ENCODE data around the gene INPP5A. TPM values are rescaled to one million over a fixed set of nuclear protein-coding genes. Genes with fewer than 3 reads are reported as not detected.

Gene INPP5A
- total RNA-seq, 2 donors from 2014 or later = 9.2 to 14.5 TPM

- Histone ChIP-seq H3K4me1 (peaks cover 42% of the 10 kb centered on the region), H3K27ac (no peak overlapping the region), H3K27me3 (no peaks in the 10 kb centered on the region), H3K9me3 (no peaks in the 10 kb centered on the region), H3K4me3 (no peak overlapping the region), H3K36me3 (replicated peaks in 1 of 2; ENCODE audit: insufficient read depth in 1 of 2, low read depth in 2 of 2) (no peaks in the 10 kb centered on the region)
- TF ChIP-seq POLR2A (IDR thresholded peaks at IDR 0.05) = no peak
- TF ChIP-seq CTCF (IDR thresholded peaks at IDR 0.05) = no peak
- WGBS, 2 donors = 79 to 85% methylated on average over 12 to 14 of the region's 14 CpGs
- DNase-seq (peak in 1 of 4 donors; percentile 5), ATAC-seq (no peak)
- intact Hi-C loops (cut with DNase I) = no loop called here
These were observed 150.4 kb downstream of the INPP5A start for GRCh38 chr10:132687893-132688579.

- H3K36me3 ChIP-seq (replicated peaks in 1 of 2; ENCODE audit: insufficient read depth in 1 of 2, low read depth in 2 of 2) = no peaks in the 10 kb centered on the region
- intact Hi-C loops (cut with DNase I) = no loop called here
- TF ChIP-seq POLR2A (IDR thresholded peaks at IDR 0.05) (no peak), CTCF (IDR thresholded peaks at IDR 0.05) (no peak)
- H3K27ac ChIP-seq = no peak overlapping the region
- no peak for DNase-seq
- H3K27me3 ChIP-seq = no peaks in the 10 kb centered on the region
- no peak for ATAC-seq
- 94 to 96% methylated on average over 18 to 20 of the region's 20 CpGs for WGBS, 2 donors
- H3K9me3 ChIP-seq = no peaks in the 10 kb centered on the region
- peaks cover 38% of the 10 kb centered on the region for H3K4me1 ChIP-seq
- no peak overlapping the region for H3K4me3 ChIP-seq
These were observed 151.2 kb downstream of the INPP5A start for GRCh38 chr10:132688580-132689420.

- no peak for TF ChIP-seq CTCF (IDR thresholded peaks at IDR 0.05)
- no peak for TF ChIP-seq POLR2A (IDR thresholded peaks at IDR 0.05)
- H3K4me1 ChIP-seq = peaks cover 28% of the 10 kb centered on the region
- DNase-seq (peak in 1 of 4 donors; percentile 6), ATAC-seq (no peak)
- intact Hi-C loops (cut with DNase I) = no loop called here
- no peak overlapping the region for H3K4me3 ChIP-seq
- WGBS, 2 donors = 93 to 98% methylated on average over 10 to 23 of the region's 25 CpGs
- no peaks in the 10 kb centered on the region for H3K27me3 ChIP-seq
- H3K27ac ChIP-seq = no peak overlapping the region
- H3K36me3 ChIP-seq (replicated peaks in 1 of 2; ENCODE audit: insufficient read depth in 1 of 2, low read depth in 2 of 2) = no peaks in the 10 kb centered on the region
- H3K9me3 ChIP-seq = no peaks in the 10 kb centered on the region
These were observed 152.3 kb downstream of the INPP5A start for GRCh38 chr10:132689721-132690360.

GRCh38 chr10:132690401-132690800, 152.8 kb downstream of the INPP5A start:
- intact Hi-C loops (cut with DNase I) = no loop called here
- TF ChIP-seq CTCF (IDR thresholded peaks at IDR 0.05) = no peak
- TF ChIP-seq POLR2A (IDR thresholded peaks at IDR 0.05) = no peak
- Histone ChIP-seq H3K4me1 (peaks cover 24% of the 10 kb centered on the region), H3K36me3 (replicated peaks in 1 of 2; ENCODE audit: insufficient read depth in 1 of 2, low read depth in 2 of 2) (no peaks in the 10 kb centered on the region), H3K9me3 (no peaks in the 10 kb centered on the region), H3K27ac (no peak overlapping the region), H3K27me3 (no peaks in the 10 kb centered on the region), H3K4me3 (no peak overlapping the region)
- ATAC-seq (no peak), DNase-seq (peak in 1 of 4 donors; percentile 5)
- WGBS, 2 donors = 96 to 100% methylated on average over 7 of the region's 7 CpGs
